GM18870 (cell line): ENCODE measurements around the gene ATG16L1.
A peak's percentile ranks its signal among the peaks of the same experiment; 100 is the strongest.

Source experiments
- ATAC-seq: cut with Tn5 transposase; IDR thresholded peaks from one replicate; pipeline ENCODE4 v1.9.1; 2021; ENCODE audit warnings: moderate library complexity; ENCODE audit not compliant: unreplicated experiment

Gene ATG16L1

GRCh38 chr2:233258211-233258610, 6.7 kb downstream of the ATG16L1 start:
- ATAC-seq: no peak

- no peak for ATAC-seq
Measured at GRCh38 chr2:233259730-233260129, 8.3 kb downstream of the ATG16L1 start.

- no peak for ATAC-seq
Measured at GRCh38 chr2:233260661-233261060, 9.2 kb downstream of the ATG16L1 start.

DNA sequence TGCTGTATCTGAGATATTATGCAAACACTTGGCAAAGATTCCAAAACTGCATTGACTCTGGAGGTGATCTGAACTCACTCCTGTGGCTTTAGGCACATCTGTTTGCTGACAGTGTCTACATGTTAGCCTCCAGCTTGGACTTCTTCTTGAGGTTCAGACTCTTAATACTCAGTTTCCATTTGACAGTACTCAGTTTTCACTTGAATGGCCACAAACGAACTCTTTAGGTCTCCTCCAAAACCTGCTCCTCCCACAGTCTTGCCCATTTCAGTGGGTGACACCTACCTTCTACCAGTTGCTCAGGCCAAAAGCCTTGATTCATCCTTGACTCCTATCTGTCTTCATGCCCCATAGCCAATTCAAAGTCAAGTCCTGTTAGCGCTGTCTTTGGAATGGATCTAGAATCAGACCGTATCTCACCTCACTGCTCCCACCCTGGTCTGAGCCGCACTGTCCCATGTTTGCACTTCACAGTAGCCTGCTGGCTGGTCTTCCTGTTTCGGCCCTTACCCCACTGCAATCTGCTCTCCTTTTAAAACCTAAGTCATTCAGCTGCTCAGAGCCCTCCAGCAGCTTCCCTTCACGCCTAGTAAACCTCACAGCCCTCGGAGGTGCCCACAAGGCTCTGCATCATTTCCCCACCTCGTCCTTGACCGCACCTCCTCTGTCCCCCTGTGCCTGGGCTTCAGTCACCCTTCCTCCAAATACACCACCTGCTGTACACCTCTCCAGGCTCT, 10.5 kb downstream of the ATG16L1 start:
- no peak for ATAC-seq

GRCh38 chr2:233262562-233262961, 11.1 kb downstream of the ATG16L1 start:
- ATAC-seq: no peak

- no peak for ATAC-seq
Measured at GRCh38 chr2:233263045-233263570, 11.6 kb downstream of the ATG16L1 start.

DNA sequence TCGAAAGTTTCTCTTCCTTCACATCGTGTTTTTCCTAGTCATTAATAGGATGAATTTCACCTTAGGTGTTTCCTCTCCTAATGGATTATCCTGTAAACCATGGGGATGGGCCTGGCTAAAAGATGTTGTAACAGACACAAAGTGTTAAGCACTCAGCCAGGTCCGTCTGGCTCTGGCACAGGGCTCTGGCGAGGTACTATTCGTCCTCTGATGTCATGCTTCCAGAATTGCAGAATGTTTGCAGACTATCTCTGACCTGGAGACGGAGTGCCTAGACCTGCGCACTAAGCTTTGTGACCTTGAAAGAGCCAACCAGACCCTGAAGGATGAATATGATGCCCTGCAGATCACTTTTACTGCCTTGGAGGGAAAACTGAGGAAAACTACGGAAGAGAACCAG, 13.2 kb downstream of the ATG16L1 start:
- ATAC-seq: no peak

DNA sequence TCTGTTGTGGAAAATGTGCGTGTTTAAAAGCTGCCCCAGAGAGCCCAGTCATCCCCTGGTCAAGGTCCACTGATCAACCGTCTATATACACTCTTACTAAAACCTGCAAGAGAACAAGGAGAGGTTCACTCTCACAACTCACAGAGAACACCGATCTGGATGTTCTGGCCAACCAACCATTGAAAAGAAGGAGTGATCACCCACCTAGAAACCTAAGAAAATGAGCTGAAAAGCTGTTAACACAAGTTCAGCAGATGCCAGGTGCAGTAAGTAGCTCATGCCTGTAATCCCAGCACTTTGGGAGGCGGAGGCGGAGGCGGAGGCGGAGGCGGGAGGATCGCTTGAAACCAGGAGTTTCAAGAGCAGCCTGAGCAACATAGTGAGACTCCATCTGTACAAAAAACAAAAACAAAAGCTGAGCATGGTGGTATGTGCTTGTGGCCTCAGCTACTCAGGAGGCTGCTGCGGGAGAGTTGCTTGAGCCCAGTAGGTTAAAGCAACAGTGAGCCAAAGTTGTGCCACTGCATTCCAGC, 14.5 kb downstream of the ATG16L1 start:
- ATAC-seq: no peak

DNA sequence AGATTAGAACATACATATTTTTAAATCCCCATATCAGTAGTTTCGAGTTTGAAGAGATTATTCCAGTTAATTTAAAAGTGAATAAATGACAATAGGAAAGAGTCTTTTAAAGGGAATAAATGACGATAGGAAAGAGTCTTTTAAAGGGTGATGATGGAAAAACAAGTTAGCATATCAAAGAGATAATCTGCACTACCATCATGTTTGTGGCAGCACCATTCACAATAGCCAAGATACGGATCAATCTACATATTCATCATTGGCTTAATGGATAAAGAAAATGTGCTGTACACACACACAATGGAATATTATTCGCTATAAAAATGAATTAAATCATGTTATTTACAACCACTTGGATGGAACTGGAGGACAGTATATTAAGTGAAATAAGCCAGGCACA, 15.0 kb downstream of the ATG16L1 start:
- no peak for ATAC-seq

DNA sequence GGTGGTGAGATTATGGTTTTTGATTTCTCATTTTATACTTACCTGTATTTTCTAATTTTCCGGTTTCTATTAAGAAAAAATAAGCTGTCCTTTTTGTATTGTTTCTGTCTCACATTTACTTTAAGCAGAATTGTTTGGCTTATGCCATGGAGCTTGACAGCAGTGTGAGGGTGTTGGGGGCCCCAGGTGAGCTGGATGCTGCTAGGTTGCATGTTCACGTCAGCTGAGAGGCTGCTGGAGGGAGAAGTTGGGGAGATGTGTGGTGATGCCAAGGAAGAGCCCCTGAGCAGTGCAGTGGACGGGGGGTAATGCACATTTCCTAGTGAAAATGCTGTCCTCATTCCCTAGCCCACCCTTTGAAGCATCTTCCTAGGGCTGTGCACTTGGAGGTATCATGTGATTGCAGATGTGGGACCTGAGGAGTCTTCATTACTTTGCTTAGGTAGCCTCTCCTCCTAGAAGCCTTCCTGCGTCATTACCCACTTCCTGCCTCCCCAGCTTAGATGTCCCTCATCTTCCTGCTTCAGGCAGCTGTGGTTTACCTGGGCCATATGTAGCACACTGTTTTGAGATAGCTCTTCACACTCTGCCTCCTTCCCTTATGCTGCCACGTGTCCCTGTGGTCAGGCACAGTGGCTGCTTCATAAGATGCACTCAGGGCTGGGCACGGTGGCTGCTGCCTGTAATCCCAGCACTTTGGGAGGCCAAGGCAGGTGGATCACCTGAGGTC, 16.2 kb downstream of the ATG16L1 start:
- ATAC-seq: peak; percentile 63

DNA sequence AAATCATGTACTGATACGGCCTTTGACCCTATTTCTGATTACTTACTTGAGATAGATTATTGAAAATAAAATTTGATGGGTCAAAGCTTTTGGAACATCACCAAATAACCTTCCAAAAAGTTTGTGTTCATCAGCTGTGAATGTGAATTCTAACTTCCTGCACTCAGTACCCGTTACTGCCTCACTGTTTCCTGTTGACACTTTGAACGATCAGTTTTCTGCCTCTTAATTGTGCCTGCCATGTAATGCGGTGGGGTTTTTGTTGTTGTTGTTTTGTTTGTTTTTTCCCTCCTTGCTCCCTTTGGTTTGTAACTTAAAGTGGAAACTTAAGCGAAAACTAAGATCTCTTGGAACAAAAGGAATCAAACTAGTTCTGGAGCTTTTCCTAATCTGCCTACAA, 18.9 kb downstream of the ATG16L1 start:
- no peak for ATAC-seq

DNA sequence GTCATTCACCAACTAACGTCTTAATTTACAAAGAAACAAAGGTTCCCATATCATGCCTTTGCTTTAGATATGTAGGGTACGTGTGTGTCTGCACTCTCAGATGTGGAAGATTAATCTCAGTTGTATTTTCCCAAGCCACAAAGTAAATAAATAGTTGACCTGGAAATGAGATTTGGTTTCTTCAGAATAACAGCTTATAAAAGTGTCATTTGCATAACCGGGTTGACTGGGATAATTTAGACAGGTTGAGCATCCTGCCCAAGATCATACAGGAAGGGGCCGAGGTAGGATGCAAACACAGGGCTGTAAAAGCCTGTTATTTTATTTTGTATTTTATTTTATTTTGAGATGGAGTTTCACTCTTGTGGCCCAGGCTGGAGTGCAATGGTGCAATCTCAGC, 19.5 kb downstream of the ATG16L1 start:
- ATAC-seq: no peak

DNA sequence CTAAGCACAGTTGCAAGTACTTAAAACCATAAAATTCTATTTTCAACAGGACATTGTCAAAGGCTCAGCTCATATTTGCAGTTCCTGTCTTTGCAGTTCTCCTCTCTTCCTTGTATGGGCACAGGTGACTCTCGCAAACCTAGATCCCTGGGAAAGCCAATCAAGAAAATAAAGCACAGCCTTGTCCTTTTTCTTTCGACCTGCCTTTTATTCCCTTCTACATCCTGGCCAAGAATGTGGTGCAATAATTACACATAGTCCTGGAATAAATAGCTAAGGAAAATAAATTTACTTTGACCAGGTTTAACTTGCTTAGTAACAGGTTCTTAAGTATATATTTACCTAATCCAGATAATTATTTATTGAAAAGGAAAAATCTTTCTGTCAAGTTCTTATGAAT, 20.2 kb downstream of the ATG16L1 start:
- no peak for ATAC-seq

GRCh38 chr2:233273120-233273519, 21.6 kb downstream of the ATG16L1 start:
- ATAC-seq: no peak

GRCh38 chr2:233275223-233275622, 23.8 kb downstream of the ATG16L1 start:
- ATAC-seq: no peak

- no peak for ATAC-seq
Measured at GRCh38 chr2:233278921-233279320, 27.4 kb downstream of the ATG16L1 start.

GRCh38 chr2:233280114-233280693, 28.7 kb downstream of the ATG16L1 start:
- ATAC-seq: no peak

- no peak for ATAC-seq
Measured at GRCh38 chr2:233281553-233281952, 30.1 kb downstream of the ATG16L1 start.

GRCh38 chr2:233281992-233282603, 30.6 kb downstream of the ATG16L1 start:
- no peak for ATAC-seq

GRCh38 chr2:233285921-233286320, 34.4 kb downstream of the ATG16L1 start:
- no peak for ATAC-seq

DNA sequence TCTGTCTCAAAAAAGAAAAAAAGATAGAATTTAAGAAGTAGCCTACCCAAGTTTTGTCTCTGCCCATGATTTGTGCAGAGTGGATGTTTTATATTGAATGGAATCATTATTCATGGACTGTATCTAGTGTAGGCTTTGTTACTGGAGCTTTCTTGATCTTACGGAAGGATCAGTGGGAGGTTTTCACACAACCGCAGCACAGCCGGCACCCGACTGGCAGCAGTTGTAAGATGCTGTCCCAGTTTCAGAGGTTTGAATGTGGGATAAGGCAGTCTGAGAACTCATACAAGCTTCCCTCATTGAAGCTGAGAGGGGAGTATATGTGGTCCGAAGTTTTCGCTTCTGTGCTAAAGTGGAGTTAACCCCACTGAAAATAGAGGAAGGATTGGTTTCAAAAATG, 36.4 kb downstream of the ATG16L1 start:
- ATAC-seq: no peak
